ENCODE data around the gene PIEZO1.
"Not testable (repeated sequence)": the region's sequence is repeated elsewhere in the genome, so short reads cannot be mapped to it uniquely, and the experiment has no call there.

Gene PIEZO1

GRCh38 chr16:88681709-88682451, 103.1 kb downstream of the PIEZO1 start:
- no peak for DNase-seq

- DNase-seq, result no peak
Measured at GRCh38 chr16:88681084-88681680, 103.8 kb downstream of the PIEZO1 start.

GRCh38 chr16:88680554-88681083, 104.4 kb downstream of the PIEZO1 start:
- DNase-seq, result no peak

- no peak for DNase-seq
Measured at GRCh38 chr16:88678224-88678979, 106.6 kb downstream of the PIEZO1 start.

GRCh38 chr16:88677721-88678120, 107.3 kb downstream of the PIEZO1 start:
- DNase-seq, result no peak

- DNase-seq, result no peak
Measured at GRCh38 chr16:88676502-88677242, 108.3 kb downstream of the PIEZO1 start.

- DNase-seq, result no peak
Measured at GRCh38 chr16:88673716-88674379, 111.2 kb downstream of the PIEZO1 start.

GRCh38 chr16:88672776-88673175, 112.2 kb downstream of the PIEZO1 start:
- no peak for DNase-seq

- DNase-seq, result no peak
Measured at GRCh38 chr16:88671806-88672205, 113.2 kb downstream of the PIEZO1 start.

GRCh38 chr16:88669980-88670379, 115.0 kb downstream of the PIEZO1 start:
- DNase-seq, result no peak

- not testable (repeated sequence) for DNase-seq
Measured at GRCh38 chr16:88669493-88669892, 115.5 kb downstream of the PIEZO1 start.

- no peak for DNase-seq
Measured at GRCh38 chr16:88667461-88667860, 117.6 kb downstream of the PIEZO1 start.

- DNase-seq, result no peak
Measured at GRCh38 chr16:88665570-88665969, 119.5 kb downstream of the PIEZO1 start.
